ENCODE measurements around the gene BLCAP.

The BLCAP gene

GRCh38 chr20:37469531-37469930 is 58.1 kb downstream of the BLCAP start:
- TF ChIP-seq SNAI2 (CRISPR knock-in tag; IDR thresholded peaks at IDR 0.05), result no peak
- TF ChIP-seq ESRRG (CRISPR knock-in tag; IDR thresholded peaks at IDR 0.05), result no peak
- no peak for TF ChIP-seq ZC3H10 (CRISPR knock-in tag; IDR thresholded peaks at IDR 0.05)
- no peak for TF ChIP-seq ZNF70 (CRISPR knock-in tag; IDR thresholded peaks at IDR 0.05)
- TF ChIP-seq TOX (CRISPR knock-in tag; IDR thresholded peaks at IDR 0.05; ENCODE audit: borderline replicate concordance), result no peak
- no peak for TF ChIP-seq ISL1 (CRISPR knock-in tag; IDR thresholded peaks at IDR 0.05)
- no peak for TF ChIP-seq PPARA (CRISPR knock-in tag; IDR thresholded peaks at IDR 0.05; ENCODE audit: borderline replicate concordance)
- no peak for TF ChIP-seq CREB5 (CRISPR knock-in tag; IDR thresholded peaks at IDR 0.05; ENCODE audit: low read depth)
- TF ChIP-seq TSHZ2 (CRISPR knock-in tag; IDR thresholded peaks at IDR 0.05), result no peak

GRCh38 chr20:37468886-37469285 is 58.8 kb downstream of the BLCAP start:
- ATAC-seq, result no peak

More at GRCh38 chr20:37469531-37469930, 58.1 kb downstream of the BLCAP start:
- ATAC-seq, result no peak

More at GRCh38 chr20:37468886-37469285, 58.8 kb downstream of the BLCAP start:
- TF ChIP-seq POU6F1 (CRISPR knock-in tag; IDR thresholded peaks at IDR 0.05; ENCODE audit: borderline replicate concordance, low read depth) (no peak), ZFP3 (CRISPR knock-in tag; IDR thresholded peaks at IDR 0.05) (no peak), CREB5 (CRISPR knock-in tag; IDR thresholded peaks at IDR 0.05; ENCODE audit: low read depth) (no peak), TCF4 (CRISPR knock-in tag; IDR thresholded peaks at IDR 0.05; ENCODE audit: borderline replicate concordance) (no peak), BACH2 (CRISPR knock-in tag; IDR thresholded peaks at IDR 0.05; ENCODE audit: borderline replicate concordance) (no peak), CSRNP3 (CRISPR knock-in tag; IDR thresholded peaks at IDR 0.05) (no peak), RARB (CRISPR knock-in tag; IDR thresholded peaks at IDR 0.05) (no peak), TOX (CRISPR knock-in tag; IDR thresholded peaks at IDR 0.05; ENCODE audit: borderline replicate concordance) (no peak), ZNF70 (CRISPR knock-in tag; IDR thresholded peaks at IDR 0.05) (no peak), GLIS3 (CRISPR knock-in tag; IDR thresholded peaks at IDR 0.05) (no peak), ARNTL (CRISPR knock-in tag; IDR thresholded peaks at IDR 0.05; ENCODE audit: borderline replicate concordance, low read depth) (no peak), OSR1 (CRISPR knock-in tag; IDR thresholded peaks at IDR 0.05) (no peak), ZNF8 (CRISPR knock-in tag; IDR thresholded peaks at IDR 0.05) (no peak), ZC3H10 (CRISPR knock-in tag; IDR thresholded peaks at IDR 0.05) (no peak), TSHZ2 (CRISPR knock-in tag; IDR thresholded peaks at IDR 0.05) (no peak), ESRRG (CRISPR knock-in tag; IDR thresholded peaks at IDR 0.05) (no peak), SNAI2 (CRISPR knock-in tag; IDR thresholded peaks at IDR 0.05) (no peak), PATZ1 (CRISPR knock-in tag; IDR thresholded peaks at IDR 0.05; ENCODE audit: borderline replicate concordance) (no peak)

Measured in SK-N-SH treated with all-trans-retinoic acid at 6 μM for 48 hours (cell line).